Trophoblast cell (in vitro differentiated cells and primary cell): Measurements from ENCODE around the gene OLIG1.

Experiments
- DNase-seq, 2 donors: peaks; one replicate each; pipeline ENCODE4 v3.0.0-alpha.2; 2016
- H2AFZ ChIP-seq: 2 replicates; pipeline ENCODE4 v1.6.1; 2013; ENCODE audit warnings: low read length, moderate library complexity, mild to moderate bottlenecking; ENCODE audit not compliant: insufficient read depth, poor library complexity
- H2AK5ac ChIP-seq: 2 replicates; pipeline ENCODE4 v1.6.1; 2013; ENCODE audit warnings: mild to moderate bottlenecking, low read length
- H2BK120ac ChIP-seq: 2 replicates; pipeline ENCODE4 v1.6.1; 2013; ENCODE audit warnings: low read length, mild to moderate bottlenecking, moderate library complexity; ENCODE audit not compliant: insufficient read depth, poor library complexity
- H2BK12ac ChIP-seq: 2 replicates; pipeline ENCODE4 v1.6.1; 2013; ENCODE audit warnings: mild to moderate bottlenecking, low read length, moderate library complexity
- H2BK5ac ChIP-seq: 2 replicates; pipeline ENCODE4 v1.6.1; 2013; ENCODE audit warnings: low read length, low read depth, moderate library complexity, mild to moderate bottlenecking; ENCODE audit not compliant: poor library complexity
- H3K14ac ChIP-seq: 2 replicates; pipeline ENCODE4 v1.6.1; 2013; ENCODE audit warnings: mild to moderate bottlenecking, low read length
- H3K18ac ChIP-seq: 2 replicates; pipeline ENCODE4 v1.6.1; 2013; ENCODE audit warnings: mild to moderate bottlenecking, low read length
- H3K23ac ChIP-seq: 2 replicates; pipeline ENCODE4 v1.6.1; 2013; ENCODE audit warnings: low read length
- H3K27ac ChIP-seq: 2 replicates; pipeline ENCODE4 v1.5.1; 2013; ENCODE audit warnings: low read depth, mild to moderate bottlenecking, inconsistent platforms, low read length, moderate library complexity
- H3K27me3 ChIP-seq: 2 replicates; pipeline ENCODE4 v1.6.1; 2013; ENCODE audit warnings: inconsistent platforms, mild to moderate bottlenecking, low read length, moderate library complexity; ENCODE audit not compliant: insufficient read depth
- H3K36me3 ChIP-seq, 2 experiments: 1 replicate in 1 of 2; 2 replicates in 1 of 2; pipeline ENCODE4 v1.6.1; 2013; ENCODE audit warnings: low read length in 2 of 2, mild to moderate bottlenecking in 2 of 2, moderate library complexity in 1 of 2; ENCODE audit not compliant: insufficient read depth in 2 of 2, control insufficient read depth in 1 of 2
- H3K4ac ChIP-seq: 2 replicates; pipeline ENCODE4 v1.6.1; 2013; ENCODE audit warnings: low read depth, mild to moderate bottlenecking, low read length, moderate library complexity
- H3K4me1 ChIP-seq, 2 experiments: 1 replicate in 1 of 2; 2 replicates in 1 of 2; pipeline ENCODE4 v1.6.1; 2013; ENCODE audit warnings: low read length in 2 of 2, mild to moderate bottlenecking in 2 of 2, moderate library complexity in 1 of 2; ENCODE audit not compliant: insufficient read depth in 2 of 2, control insufficient read depth in 1 of 2
- H3K4me2 ChIP-seq: 2 replicates; pipeline ENCODE4 v1.6.1; 2013; ENCODE audit warnings: inconsistent platforms, mild to moderate bottlenecking, low read length, moderate library complexity
- H3K4me3 ChIP-seq: 2 replicates; pipeline ENCODE4 v1.5.1; 2013; ENCODE audit warnings: mild to moderate bottlenecking, low read depth, low read length, inconsistent platforms
- H3K79me1 ChIP-seq: one replicate; pipeline ENCODE4 v1.6.1; 2013; ENCODE audit warnings: low read length
- H3K79me2 ChIP-seq: 2 replicates; pipeline ENCODE4 v1.6.1; 2013; ENCODE audit warnings: low read length, mild to moderate bottlenecking; ENCODE audit not compliant: control insufficient read depth, insufficient read depth, poor library complexity
- H3K9ac ChIP-seq: 2 replicates; pipeline ENCODE4 v1.6.1; 2013; ENCODE audit warnings: mild to moderate bottlenecking, low read length
- H3K9me3 ChIP-seq: 2 replicates; pipeline ENCODE4 v1.6.1; 2013; ENCODE audit warnings: low read depth, mild to moderate bottlenecking, control low read depth, inconsistent platforms, low read length; ENCODE audit not compliant: insufficient read depth
- H4K12ac ChIP-seq: 2 replicates; pipeline ENCODE4 v1.6.1; 2013; ENCODE audit warnings: low read depth, mild to moderate bottlenecking, low read length, moderate library complexity
- H4K8ac ChIP-seq: 2 replicates; pipeline ENCODE4 v1.6.1; 2013; ENCODE audit warnings: low read depth, mild to moderate bottlenecking, low read length, moderate library complexity
- H4K91ac ChIP-seq: one replicate; pipeline ENCODE4 v1.6.1; 2013; ENCODE audit warnings: low read depth, mild to moderate bottlenecking, low read length, moderate library complexity
- WGBS: extraction: QIAGEN DNeasy Blood & Tissue Kit; methylation state at CpG from one replicate; pipeline ENCODE4 v1.1.7; 2013; ENCODE audit warnings: missing lambda C conversion rate; ENCODE audit not compliant: insufficient read length, insufficient coverage; ENCODE audit errors: extremely low coverage; 5-methylcytosine and 5-hydroxymethylcytosine counted together

The OLIG1 gene

GRCh38 chr21:33029975-33030461, 39.9 kb upstream of the OLIG1 start:
- Histone ChIP-seq H3K79me1 (no peaks in the 10 kb centered on the region), H4K91ac (no peak overlapping the region), H3K27me3 (peaks cover 92% of the 10 kb centered on the region), H2BK120ac (no peak overlapping the region), H3K4ac (no peak overlapping the region), H2BK5ac (no peak overlapping the region), H3K9me3 (peaks cover 11% of the 10 kb centered on the region), H4K12ac (no peak overlapping the region), H3K9ac (no peak overlapping the region), H3K36me3 (no peaks in the 10 kb centered on the region), H3K79me2 (no peaks in the 10 kb centered on the region), H3K4me3 (no peak overlapping the region), H2AFZ (no peak overlapping the region), H2BK12ac (no peak overlapping the region), H3K18ac (no peak overlapping the region), H3K4me2 (no peak overlapping the region), H3K23ac (no peak overlapping the region), H3K4me1 (no peaks in the 10 kb centered on the region), H2AK5ac (no peak overlapping the region), H3K14ac (no peak overlapping the region), H4K8ac (no peak overlapping the region), H3K27ac (no peak overlapping the region)
- DNase-seq = no peak
- no CpG with 5 or more reads among the region's 10 CpGs for WGBS

DNA sequence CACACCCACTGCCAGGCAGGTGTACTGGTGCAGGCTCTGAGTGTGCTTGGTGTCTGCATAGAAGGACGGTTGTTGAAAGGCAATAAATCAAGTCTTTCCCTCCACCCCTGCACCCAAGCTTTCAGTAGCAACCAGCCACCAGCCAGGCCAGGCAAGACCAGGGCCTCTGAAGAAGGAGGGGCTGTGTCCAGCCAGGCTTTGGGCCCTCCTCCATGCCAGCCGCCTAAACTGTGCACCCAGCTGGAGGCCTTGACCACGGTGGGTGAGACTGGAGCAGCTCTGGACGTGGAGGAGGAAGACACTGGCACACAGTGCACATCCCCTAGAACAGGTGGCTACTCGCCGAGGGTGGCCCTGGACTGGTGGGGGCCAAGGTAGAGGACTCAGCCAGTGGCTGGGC, 39.3 kb upstream of the OLIG1 start:
- H3K4me3 ChIP-seq = no peak overlapping the region
- H2BK12ac ChIP-seq = no peak overlapping the region
- no peak overlapping the region for H3K9ac ChIP-seq
- no peak overlapping the region for H3K27ac ChIP-seq
- H2AFZ ChIP-seq = no peak overlapping the region
- DNase-seq = no peak
- H4K91ac ChIP-seq = no peak overlapping the region
- H4K8ac ChIP-seq = no peak overlapping the region
- H3K9me3 ChIP-seq = peaks cover 12% of the 10 kb centered on the region
- no peak overlapping the region for H3K18ac ChIP-seq
- H2AK5ac ChIP-seq = no peak overlapping the region
- no peaks in the 10 kb centered on the region for H3K79me1 ChIP-seq
- no peaks in the 10 kb centered on the region for H3K36me3 ChIP-seq
- no peak overlapping the region for H3K23ac ChIP-seq
- no peak overlapping the region for H3K14ac ChIP-seq
- no peak overlapping the region for H2BK5ac ChIP-seq
- no peaks in the 10 kb centered on the region for H3K4me1 ChIP-seq
- no CpG with 5 or more reads among the region's 6 CpGs for WGBS
- H4K12ac ChIP-seq = no peak overlapping the region
- no peak overlapping the region for H3K4ac ChIP-seq
- H3K79me2 ChIP-seq = no peaks in the 10 kb centered on the region
- H3K27me3 ChIP-seq = peaks cover 90% of the 10 kb centered on the region
- H3K4me2 ChIP-seq = no peak overlapping the region
- no peak overlapping the region for H2BK120ac ChIP-seq

DNA sequence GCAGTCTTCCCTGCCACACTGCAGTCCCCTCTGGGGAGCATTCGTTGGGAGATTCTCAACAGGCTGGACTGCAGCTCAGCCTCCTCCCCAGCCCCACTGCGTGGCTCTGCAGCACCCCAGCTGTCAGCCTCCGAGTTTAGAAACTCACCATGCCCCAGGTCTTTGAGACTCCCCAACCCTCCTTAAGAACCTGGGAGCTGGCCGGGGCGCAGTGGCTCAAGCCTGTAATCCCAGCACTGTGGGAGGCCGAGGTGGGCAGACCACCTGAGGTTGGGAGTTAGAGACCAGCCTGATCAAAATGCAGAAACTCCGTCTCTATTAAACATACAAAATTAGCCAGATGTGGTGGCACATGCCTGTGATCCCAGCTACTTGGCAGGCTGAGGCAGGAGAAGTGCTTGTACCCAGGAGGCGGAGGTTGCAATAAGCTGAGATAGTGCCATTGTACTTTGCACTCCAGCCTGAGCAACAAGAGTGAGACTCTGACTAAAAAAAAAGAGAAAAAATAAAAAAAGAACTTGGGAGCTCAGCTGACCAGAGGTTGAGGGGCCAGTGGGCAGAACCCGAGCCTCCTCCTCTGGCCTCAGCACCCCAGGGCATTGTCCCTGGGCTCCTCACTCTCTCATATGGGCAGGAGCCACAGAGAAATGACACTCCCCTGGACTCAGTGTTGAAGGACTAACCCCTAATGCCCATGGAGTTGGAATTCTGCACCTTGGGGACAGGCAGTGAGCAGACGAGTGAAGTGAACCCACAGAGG, 38.6 kb upstream of the OLIG1 start:
- no peak for DNase-seq
- H3K4me2 ChIP-seq = no peak overlapping the region
- no peaks in the 10 kb centered on the region for H3K79me2 ChIP-seq
- H3K18ac ChIP-seq = no peak overlapping the region
- no peak overlapping the region for H3K23ac ChIP-seq
- no peaks in the 10 kb centered on the region for H3K4me1 ChIP-seq
- H3K9me3 ChIP-seq = peaks cover 12% of the 10 kb centered on the region
- H4K91ac ChIP-seq = no peak overlapping the region
- H3K36me3 ChIP-seq = no peaks in the 10 kb centered on the region
- no peaks in the 10 kb centered on the region for H3K79me1 ChIP-seq
- H3K14ac ChIP-seq = no peak overlapping the region
- H2AK5ac ChIP-seq = no peak overlapping the region
- no peak overlapping the region for H4K12ac ChIP-seq
- no peak overlapping the region for H2AFZ ChIP-seq
- no peak overlapping the region for H4K8ac ChIP-seq
- no peak overlapping the region for H2BK120ac ChIP-seq
- H3K9ac ChIP-seq = no peak overlapping the region
- no peak overlapping the region for H3K27ac ChIP-seq
- WGBS = no CpG with 5 or more reads among the region's 10 CpGs
- no peak overlapping the region for H2BK5ac ChIP-seq
- H3K27me3 ChIP-seq = peaks cover 83% of the 10 kb centered on the region
- H3K4ac ChIP-seq = no peak overlapping the region
- H2BK12ac ChIP-seq = no peak overlapping the region
- H3K4me3 ChIP-seq = no peak overlapping the region

DNA sequence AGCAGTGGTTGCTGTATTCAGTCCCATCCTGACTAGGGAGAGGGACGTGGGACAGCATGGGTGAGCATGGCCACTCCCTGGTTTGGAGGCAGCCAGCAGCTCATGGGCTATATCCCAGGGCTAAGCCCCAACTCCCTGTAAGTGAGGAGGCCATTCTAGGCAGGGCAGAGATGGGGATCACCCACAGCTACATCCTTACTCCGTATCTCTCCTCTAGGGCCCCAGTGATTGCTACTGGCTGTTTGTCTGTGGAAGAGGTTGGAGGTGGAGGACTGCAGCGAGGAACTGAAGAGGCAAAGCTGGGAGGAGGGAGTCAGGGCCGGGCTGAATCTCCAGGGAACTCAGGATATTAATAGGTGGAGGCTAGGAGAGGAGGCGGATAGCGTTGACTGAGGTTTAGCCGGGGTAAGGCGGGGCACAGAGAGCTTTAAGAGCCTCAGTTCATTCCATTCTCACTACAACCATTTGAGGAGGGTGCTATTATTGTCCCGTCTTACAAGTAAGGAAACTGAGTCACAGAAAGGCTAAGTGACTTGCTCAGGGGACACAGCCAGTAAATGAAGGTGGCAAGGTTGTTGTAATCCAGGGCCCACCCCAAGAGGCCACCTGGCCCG, 37.4 kb upstream of the OLIG1 start:
- DNase-seq = no peak
- no peak overlapping the region for H3K9ac ChIP-seq
- H3K18ac ChIP-seq = no peak overlapping the region
- H3K4me2 ChIP-seq = no peak overlapping the region
- H4K8ac ChIP-seq = no peak overlapping the region
- H3K36me3 ChIP-seq = no peaks in the 10 kb centered on the region
- H3K79me2 ChIP-seq = no peaks in the 10 kb centered on the region
- no peak overlapping the region for H2BK120ac ChIP-seq
- H2AFZ ChIP-seq = no peak overlapping the region
- H3K27me3 ChIP-seq = peaks cover 71% of the 10 kb centered on the region
- H3K14ac ChIP-seq = no peak overlapping the region
- peaks cover 7% of the 10 kb centered on the region for H3K9me3 ChIP-seq
- H3K4ac ChIP-seq = no peak overlapping the region
- H3K79me1 ChIP-seq = no peaks in the 10 kb centered on the region
- H2BK12ac ChIP-seq = no peak overlapping the region
- no CpG with 5 or more reads among the region's 10 CpGs for WGBS
- peak overlapping the region; percentile 39 for H3K4me3 ChIP-seq
- H2AK5ac ChIP-seq = no peak overlapping the region
- no peak overlapping the region for H2BK5ac ChIP-seq
- H4K91ac ChIP-seq = no peak overlapping the region
- no peaks in the 10 kb centered on the region for H3K4me1 ChIP-seq
- H4K12ac ChIP-seq = no peak overlapping the region
- no peak overlapping the region for H3K23ac ChIP-seq
- H3K27ac ChIP-seq = no peak overlapping the region
